NCI-H2029 treated with DMSO at 0.1 percent for 48 hours (cell line): Measurements from ENCODE around the gene KRT86.
"Not testable (repeated sequence)": the region's sequence is repeated elsewhere in the genome, so short reads cannot be mapped to it uniquely, and the experiment has no call there.

ENCODE experiments used
- DNase-seq: peaks from one replicate; lab custom pipeline; 2025; lab: John Stamatoyannopoulos, UW

The KRT86 gene

GRCh38 chr12:52267699-52268098 lies 6.7 kb upstream of the KRT86 start:
- DNase-seq: no peak

GRCh38 chr12:52268212-52268611 lies 6.2 kb upstream of the KRT86 start:
- no peak for DNase-seq

- DNase-seq: no peak
Measured at GRCh38 chr12:52270541-52271070, 3.8 kb upstream of the KRT86 start.

- no peak for DNase-seq
Measured at GRCh38 chr12:52271158-52271557, 3.3 kb upstream of the KRT86 start.

GRCh38 chr12:52275686-52276085 lies 1.2 kb downstream of the KRT86 start:
- no peak for DNase-seq

- no peak for DNase-seq
Measured at GRCh38 chr12:52277486-52278245, 3.2 kb downstream of the KRT86 start.

- no peak for DNase-seq
Measured at GRCh38 chr12:52278575-52279421, 4.4 kb downstream of the KRT86 start.

GRCh38 chr12:52279422-52280318 lies 5.2 kb downstream of the KRT86 start:
- no peak for DNase-seq

GRCh38 chr12:52280319-52280795 lies 5.9 kb downstream of the KRT86 start:
- peak; percentile 14 for DNase-seq

- no peak for DNase-seq
Measured at GRCh38 chr12:52280796-52281560, 6.5 kb downstream of the KRT86 start.

GRCh38 chr12:52284562-52285171 lies 10.2 kb downstream of the KRT86 start:
- no peak for DNase-seq

GRCh38 chr12:52285172-52285745 lies 10.8 kb downstream of the KRT86 start:
- no peak for DNase-seq

- DNase-seq: no peak
Measured at GRCh38 chr12:52285851-52286530, 11.5 kb downstream of the KRT86 start.

- not testable (repeated sequence) for DNase-seq
Measured at GRCh38 chr12:52286857-52287785, 12.7 kb downstream of the KRT86 start.

GRCh38 chr12:52287816-52288805 lies 13.7 kb downstream of the KRT86 start:
- DNase-seq: not testable (repeated sequence)

- DNase-seq: not testable (repeated sequence)
Measured at GRCh38 chr12:52290483-52291134, 16.2 kb downstream of the KRT86 start.
